Neural crest cell (in vitro differentiated cells): Measurements from ENCODE around the gene CEACAM19. TPM values are rescaled to one million over a fixed set of nuclear protein-coding genes. Genes with fewer than 3 reads are reported as not detected.
"Not testable (repeated sequence)": the region's sequence is repeated elsewhere in the genome, so short reads cannot be mapped to it uniquely, and the experiment has no call there.

Experiments used
- DNase-seq: peaks from one replicate; pipeline ENCODE4 v3.0.0; 2021; ENCODE audit warnings: low read depth, mixed read lengths, low spot score
- H3K27ac Mint-ChIP-seq: one replicate; pipeline ENCODE4 v1.8.0; 2021; ENCODE audit warnings: mild to moderate bottlenecking, mixed read lengths; ENCODE audit not compliant: unreplicated experiment
- H3K27me3 Mint-ChIP-seq: 2 replicates; pipeline ENCODE4 v1.8.0; 2021; ENCODE audit warnings: low read depth, mild to moderate bottlenecking, mixed read lengths
- H3K36me3 Mint-ChIP-seq: 2 replicates; pipeline ENCODE4 v1.8.0; 2021; ENCODE audit warnings: low read depth, mild to moderate bottlenecking, mixed read lengths
- H3K4me1 Mint-ChIP-seq: 2 replicates; pipeline ENCODE4 v1.8.0; 2021; ENCODE audit warnings: mixed read lengths
- H3K4me3 Mint-ChIP-seq: one replicate; pipeline ENCODE4 v1.8.0; 2021; ENCODE audit warnings: mild to moderate bottlenecking, mixed read lengths
- H3K9me3 Mint-ChIP-seq: 2 replicates; pipeline ENCODE4 v1.8.0; 2021; ENCODE audit warnings: mixed read lengths
- CTCF ChIP-seq: fragments of 200-600 bp; sonication (generic); conservative IDR thresholded peaks from 2 replicates; pipeline ENCODE4 v1.5.0; 2021; ENCODE audit warnings: antibody characterized with exemption, mild to moderate bottlenecking
- total RNA-seq: library from RNA; stranded (reverse); gene quantifications from 2 replicates; pipeline ENCODE4 v1.2.1, GENCODE V29; 2021

Gene CEACAM19
- total RNA-seq, 1 donor from 2014 or later: 6.1 TPM

GRCh38 chr19:44706506-44707236 lies 35.4 kb downstream of the CEACAM19 start:
- Mint-ChIP-seq H3K4me3 (no peak overlapping the region), H3K27ac (no peak overlapping the region), H3K4me1 (no peaks in the 10 kb centered on the region), H3K9me3 (no peaks in the 10 kb centered on the region), H3K27me3 (no peaks in the 10 kb centered on the region), H3K36me3 (no peaks in the 10 kb centered on the region)
- no peak for TF ChIP-seq CTCF
- DNase-seq: no peak

DNA sequence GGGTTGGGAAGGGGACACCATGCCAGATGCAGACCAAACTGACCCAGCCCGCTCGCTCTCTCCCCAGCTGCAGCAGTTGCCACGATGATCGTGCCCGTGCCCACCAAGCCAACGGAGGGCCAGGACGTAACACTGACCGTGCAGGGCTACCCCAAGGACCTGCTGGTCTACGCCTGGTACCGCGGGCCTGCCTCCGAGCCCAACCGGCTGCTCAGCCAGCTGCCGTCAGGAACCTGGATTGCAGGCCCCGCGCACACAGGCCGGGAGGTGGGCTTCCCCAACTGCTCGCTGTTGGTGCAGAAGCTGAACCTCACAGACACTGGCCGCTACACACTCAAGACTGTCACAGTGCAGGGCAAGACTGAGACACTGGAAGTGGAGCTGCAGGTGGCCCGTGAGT lies 36.5 kb downstream of the CEACAM19 start:
- Mint-ChIP-seq H3K27me3 (no peaks in the 10 kb centered on the region), H3K27ac (no peak overlapping the region), H3K36me3 (no peaks in the 10 kb centered on the region), H3K4me1 (no peaks in the 10 kb centered on the region), H3K9me3 (no peaks in the 10 kb centered on the region), H3K4me3 (no peak overlapping the region)
- TF ChIP-seq CTCF: no peak
- DNase-seq: no peak

DNA sequence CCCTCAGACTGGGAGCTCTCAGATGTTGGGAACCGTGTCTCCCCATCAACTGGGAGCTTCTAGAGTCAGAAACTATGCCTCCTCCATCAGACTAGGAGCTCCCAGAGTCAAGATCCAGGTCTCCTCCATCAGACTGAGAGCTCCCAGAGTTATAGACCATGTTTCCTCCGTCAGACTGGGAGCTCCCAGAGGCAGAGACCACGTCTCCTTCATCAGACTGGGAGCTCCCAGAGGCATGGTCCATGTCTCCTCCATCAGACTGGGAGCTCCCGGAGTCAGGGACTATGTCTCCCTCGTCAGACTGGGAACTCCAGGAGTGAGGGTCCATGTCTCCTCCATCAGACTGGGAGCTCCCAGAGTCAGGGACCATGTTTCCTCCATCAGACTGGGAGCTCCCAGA lies 37.7 kb downstream of the CEACAM19 start:
- no peak for DNase-seq
- H3K9me3 Mint-ChIP-seq: no peaks in the 10 kb centered on the region
- H3K36me3 Mint-ChIP-seq: no peaks in the 10 kb centered on the region
- no peaks in the 10 kb centered on the region for H3K27me3 Mint-ChIP-seq
- TF ChIP-seq CTCF: no peak
- no peak overlapping the region for H3K4me3 Mint-ChIP-seq
- no peaks in the 10 kb centered on the region for H3K4me1 Mint-ChIP-seq
- H3K27ac Mint-ChIP-seq: no peak overlapping the region

DNA sequence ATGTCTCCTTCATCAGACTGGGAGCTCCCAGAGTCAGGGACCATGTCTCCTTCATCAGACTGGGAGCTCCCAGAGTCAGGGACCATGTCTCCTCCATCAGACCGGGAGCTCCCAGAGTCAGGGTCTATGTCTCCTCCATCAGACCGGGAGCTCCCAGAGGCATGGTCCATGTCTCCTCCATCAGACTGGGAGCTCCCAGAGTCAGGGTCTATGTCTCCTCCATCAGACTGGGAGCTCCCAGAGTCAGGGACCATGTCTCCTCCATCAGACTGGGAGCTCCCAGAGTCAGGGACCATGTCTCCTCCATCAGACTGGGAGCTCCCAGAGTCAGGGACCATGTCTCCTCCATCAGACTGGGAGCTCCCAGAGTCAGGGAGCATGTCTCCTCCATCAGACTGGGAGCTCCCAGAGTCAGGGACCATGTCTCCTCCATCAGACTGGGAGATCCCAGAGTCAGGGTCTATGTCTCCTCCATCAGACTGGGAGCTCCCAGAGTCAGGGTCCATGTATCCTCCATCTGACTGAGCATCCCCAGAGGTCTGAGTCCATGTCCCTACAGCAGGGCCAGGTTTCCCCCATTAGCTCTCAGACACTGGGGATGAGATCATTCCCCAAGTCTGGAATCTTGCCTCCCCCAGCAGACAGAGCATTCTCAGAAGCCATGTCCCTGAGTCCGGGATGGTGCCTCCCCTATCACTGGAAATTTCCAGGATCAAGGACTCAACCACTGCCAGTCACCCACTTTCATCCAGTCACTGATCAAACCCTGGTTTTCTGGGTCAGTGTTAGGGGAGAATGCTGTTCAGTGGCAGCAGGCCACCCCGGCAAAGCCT lies 38.4 kb downstream of the CEACAM19 start:
- H3K27ac Mint-ChIP-seq, H3K4me3 Mint-ChIP-seq, DNase-seq, H3K9me3 Mint-ChIP-seq, H3K4me1 Mint-ChIP-seq, H3K36me3 Mint-ChIP-seq, H3K27me3 Mint-ChIP-seq: not testable (repeated sequence)

DNA sequence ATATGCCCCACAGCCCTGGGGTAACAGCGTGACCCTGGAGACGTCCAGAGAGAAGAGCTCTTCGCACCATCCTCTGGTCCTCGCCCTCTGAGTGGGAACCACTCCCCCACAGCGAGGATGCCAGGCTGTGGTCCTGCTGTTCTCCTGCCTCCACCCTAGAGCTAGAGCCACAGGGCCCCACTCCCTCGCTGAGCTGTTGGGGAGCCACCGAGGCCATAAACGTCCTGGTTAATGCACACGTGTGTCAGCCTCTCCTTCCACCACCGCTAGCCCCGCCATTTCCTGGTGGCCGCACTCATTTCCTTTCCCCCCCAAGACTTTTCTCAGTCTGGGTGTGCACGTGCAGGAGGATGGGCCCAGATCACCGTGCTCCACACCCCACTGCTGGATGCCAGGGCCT lies 39.2 kb downstream of the CEACAM19 start:
- no peaks in the 10 kb centered on the region for H3K4me1 Mint-ChIP-seq
- H3K36me3 Mint-ChIP-seq: no peaks in the 10 kb centered on the region
- H3K4me3 Mint-ChIP-seq: no peak overlapping the region
- no peak for DNase-seq
- TF ChIP-seq CTCF: no peak
- no peak overlapping the region for H3K27ac Mint-ChIP-seq
- H3K9me3 Mint-ChIP-seq: peaks cover under 1% of the 10 kb centered on the region
- H3K27me3 Mint-ChIP-seq: peaks cover under 1% of the 10 kb centered on the region
